ENCODE results near the gene SLC20A1.

The SLC20A1 gene

GRCh38 chr2:112641701-112642100 lies 4.0 kb upstream of the SLC20A1 start:
- no peak overlapping the region for H3K4me3 ChIP-seq (replicated peaks in 1 of 2; ENCODE audit: low read depth in 2 of 2, low read length in 2 of 2)
- no peak for TF ChIP-seq CTCF (IDR thresholded peaks at IDR 0.05; ENCODE audit: low read depth, low read length)
- no peak for DNase-seq (ENCODE audit: low read depth in 2 of 2)

- no peak for DNase-seq (ENCODE audit: low read depth in 2 of 2)
- no peak for TF ChIP-seq CTCF (IDR thresholded peaks at IDR 0.05; ENCODE audit: low read depth, low read length)
- no peak overlapping the region for H3K4me3 ChIP-seq (replicated peaks in 1 of 2; ENCODE audit: low read depth in 2 of 2, low read length in 2 of 2)
Observed at GRCh38 chr2:112642561-112642960, 3.2 kb upstream of the SLC20A1 start.

GRCh38 chr2:112642966-112643365 lies 2.8 kb upstream of the SLC20A1 start:
- no peak for DNase-seq (ENCODE audit: low read depth in 2 of 2)
- TF ChIP-seq CTCF (IDR thresholded peaks at IDR 0.05; ENCODE audit: low read depth, low read length), result no peak
- H3K4me3 ChIP-seq (replicated peaks in 1 of 2; ENCODE audit: low read depth in 2 of 2, low read length in 2 of 2), result no peak overlapping the region

- no peak for TF ChIP-seq CTCF (IDR thresholded peaks at IDR 0.05; ENCODE audit: low read depth, low read length)
- H3K4me3 ChIP-seq (replicated peaks in 1 of 2; ENCODE audit: low read depth in 2 of 2, low read length in 2 of 2), result no peak overlapping the region
- DNase-seq (ENCODE audit: low read depth in 2 of 2), result no peak
Observed at GRCh38 chr2:112643488-112643887, 2.3 kb upstream of the SLC20A1 start.

GRCh38 chr2:112644155-112644932 lies 1.4 kb upstream of the SLC20A1 start:
- DNase-seq (ENCODE audit: low read depth in 2 of 2), result no peak

GRCh38 chr2:112644933-112645309 lies 818 bp upstream of the SLC20A1 start:
- no peak for TF ChIP-seq CTCF (IDR thresholded peaks at IDR 0.05; ENCODE audit: low read depth, low read length)
- H3K4me3 ChIP-seq (replicated peaks in 1 of 2; ENCODE audit: low read depth in 2 of 2, low read length in 2 of 2), result peak overlapping the region; percentile 81 to 88
- DNase-seq (ENCODE audit: low read depth in 2 of 2), result no peak

More at GRCh38 chr2:112644155-112644932, 1.4 kb upstream of the SLC20A1 start:
- no peak for TF ChIP-seq CTCF (IDR thresholded peaks at IDR 0.05; ENCODE audit: low read depth, low read length)
- H3K4me3 ChIP-seq (replicated peaks in 1 of 2; ENCODE audit: low read depth in 2 of 2, low read length in 2 of 2), result peak overlapping the region; percentile 81 to 88

Data from cardiac fibroblast (primary cell).